Stimulated activated CD4-positive, alpha-beta T cell treated with anti-CD3 and anti-CD28 coated beads, Interleukin-12 subunit alpha, Interleukin-12 subunit beta, amount 100 ng/mL, for 4 hours (primary cell): ENCODE measurements around the gene NTN4.
"Not testable (repeated sequence)": the region's sequence is repeated elsewhere in the genome, so short reads cannot be mapped to it uniquely, and the experiment has no call there.

ENCODE experiments used
- DNase-seq: peaks from one replicate; pipeline ENCODE4 v3.0.0-alpha.2; 2020

NTN4 gene

GRCh38 chr12:95705143-95705542 is 85.4 kb downstream of the NTN4 start:
- DNase-seq = no peak

GRCh38 chr12:95703986-95704385 is 86.6 kb downstream of the NTN4 start:
- DNase-seq = no peak

GRCh38 chr12:95701722-95702418 is 88.7 kb downstream of the NTN4 start:
- no peak for DNase-seq

GRCh38 chr12:95701275-95701674 is 89.3 kb downstream of the NTN4 start:
- DNase-seq = no peak

GRCh38 chr12:95700316-95700785 is 90.2 kb downstream of the NTN4 start:
- DNase-seq = no peak

- no peak for DNase-seq
These were observed 91.0 kb downstream of the NTN4 start for GRCh38 chr12:95699579-95699978.

GRCh38 chr12:95694136-95694535 is 96.4 kb downstream of the NTN4 start:
- no peak for DNase-seq

GRCh38 chr12:95693689-95694088 is 96.9 kb downstream of the NTN4 start:
- no peak for DNase-seq

- no peak for DNase-seq
These were observed 99.5 kb downstream of the NTN4 start for GRCh38 chr12:95690861-95691635.

GRCh38 chr12:95687937-95688336 is 102.6 kb downstream of the NTN4 start:
- no peak for DNase-seq

GRCh38 chr12:95683418-95683817 is 107.1 kb downstream of the NTN4 start:
- DNase-seq = no peak

- DNase-seq = no peak
These were observed 109.3 kb downstream of the NTN4 start for GRCh38 chr12:95681210-95681765.

- DNase-seq = no peak
These were observed 111.9 kb downstream of the NTN4 start for GRCh38 chr12:95678684-95679083.

- DNase-seq = not testable (repeated sequence)
These were observed 112.8 kb downstream of the NTN4 start for GRCh38 chr12:95677782-95678181.

GRCh38 chr12:95674631-95675030 is 115.9 kb downstream of the NTN4 start:
- no peak for DNase-seq

- DNase-seq = no peak
These were observed 116.4 kb downstream of the NTN4 start for GRCh38 chr12:95674163-95674562.

GRCh38 chr12:95673576-95673975 is 117.0 kb downstream of the NTN4 start:
- DNase-seq = no peak

GRCh38 chr12:95672166-95672565 is 118.4 kb downstream of the NTN4 start:
- no peak for DNase-seq

GRCh38 chr12:95671265-95671664 is 119.3 kb downstream of the NTN4 start:
- no peak for DNase-seq

GRCh38 chr12:95663525-95663924 is 127.0 kb downstream of the NTN4 start:
- no peak for DNase-seq

GRCh38 chr12:95661360-95661759 is 129.2 kb downstream of the NTN4 start:
- no peak for DNase-seq

GRCh38 chr12:95658386-95658785 is 132.2 kb downstream of the NTN4 start:
- no peak for DNase-seq

GRCh38 chr12:95654665-95655064 is 135.9 kb downstream of the NTN4 start:
- DNase-seq = not testable (repeated sequence)
